Vagina (tissue), 2 donors: ENCODE data around the gene DCBLD2.

Experiments
- POLR2A ChIP-seq, 2 donors: fragments of 450-650 bp; IDR thresholded peaks; one replicate each; pipeline ENCODE4 v1.6.1; 2017; ENCODE audit warnings: antibody characterized with exemption in 2 of 2, mild to moderate bottlenecking in 2 of 2, moderate library complexity in 2 of 2
- POLR2AphosphoS5 ChIP-seq, 2 donors: sonication (generic); formaldehyde crosslinking; IDR thresholded peaks; one replicate each; pipeline ENCODE4 v1.9.0; 2017; ENCODE audit warnings: antibody characterized with exemption in 2 of 2, mild to moderate bottlenecking in 2 of 2, low read depth in 1 of 2; ENCODE audit not compliant: insufficient read depth in 1 of 2
- TF ChIP-seq, protein P1 (sequence below), 3 experiments: fragments of 450-650 bp in 2 of 3; fragments of 200-600 bp in 1 of 3; sonication (generic) in 1 of 3; IDR thresholded peaks; one replicate each; pipeline ENCODE4 v1.5.1; 2017 to 2019; ENCODE audit warnings: antibody characterized with exemption in 3 of 3, mild to moderate bottlenecking in 2 of 3, moderate library complexity in 2 of 3

DNA sequence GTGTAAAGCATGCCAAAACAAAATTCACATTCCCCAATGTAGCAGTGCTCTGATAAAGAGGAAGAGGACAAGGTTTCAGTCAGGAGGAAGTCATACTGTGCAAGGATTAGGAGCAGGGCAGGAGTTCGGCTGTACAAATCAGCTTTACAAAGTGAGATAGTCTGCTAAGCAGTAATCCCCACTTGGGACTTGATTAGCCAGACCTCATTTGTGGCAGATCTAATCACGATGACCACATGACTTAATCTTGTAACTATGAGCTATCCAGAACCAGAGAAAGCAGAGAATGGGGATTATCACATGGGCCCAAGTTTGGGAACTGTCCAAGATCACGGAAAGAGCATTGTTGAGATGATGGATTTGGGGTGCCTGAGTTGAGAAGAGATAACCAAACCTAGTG, 7.8 kb downstream of the DCBLD2 start:
- TF ChIP-seq, protein P1, sequence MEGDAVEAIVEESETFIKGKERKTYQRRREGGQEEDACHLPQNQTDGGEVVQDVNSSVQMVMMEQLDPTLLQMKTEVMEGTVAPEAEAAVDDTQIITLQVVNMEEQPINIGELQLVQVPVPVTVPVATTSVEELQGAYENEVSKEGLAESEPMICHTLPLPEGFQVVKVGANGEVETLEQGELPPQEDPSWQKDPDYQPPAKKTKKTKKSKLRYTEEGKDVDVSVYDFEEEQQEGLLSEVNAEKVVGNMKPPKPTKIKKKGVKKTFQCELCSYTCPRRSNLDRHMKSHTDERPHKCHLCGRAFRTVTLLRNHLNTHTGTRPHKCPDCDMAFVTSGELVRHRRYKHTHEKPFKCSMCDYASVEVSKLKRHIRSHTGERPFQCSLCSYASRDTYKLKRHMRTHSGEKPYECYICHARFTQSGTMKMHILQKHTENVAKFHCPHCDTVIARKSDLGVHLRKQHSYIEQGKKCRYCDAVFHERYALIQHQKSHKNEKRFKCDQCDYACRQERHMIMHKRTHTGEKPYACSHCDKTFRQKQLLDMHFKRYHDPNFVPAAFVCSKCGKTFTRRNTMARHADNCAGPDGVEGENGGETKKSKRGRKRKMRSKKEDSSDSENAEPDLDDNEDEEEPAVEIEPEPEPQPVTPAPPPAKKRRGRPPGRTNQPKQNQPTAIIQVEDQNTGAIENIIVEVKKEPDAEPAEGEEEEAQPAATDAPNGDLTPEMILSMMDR (IDR thresholded peaks at IDR 0.05), result no peak
- no peak for TF ChIP-seq POLR2AphosphoS5 (IDR thresholded peaks at IDR 0.05; ENCODE audit: insufficient read depth in 1 of 2, low read depth in 1 of 2)
- TF ChIP-seq POLR2A (IDR thresholded peaks at IDR 0.05), result no peak
